NCI-H524 (cell line): ENCODE measurements around the gene GCNT2.
"Not testable (repeated sequence)": the region's sequence is repeated elsewhere in the genome, so short reads cannot be mapped to it uniquely, and the experiment has no call there.

Source experiments
- DNase-seq, 2 experiments: peaks; one replicate each; lab custom pipeline; 2025; lab: John Stamatoyannopoulos, UW

The GCNT2 gene

DNA sequence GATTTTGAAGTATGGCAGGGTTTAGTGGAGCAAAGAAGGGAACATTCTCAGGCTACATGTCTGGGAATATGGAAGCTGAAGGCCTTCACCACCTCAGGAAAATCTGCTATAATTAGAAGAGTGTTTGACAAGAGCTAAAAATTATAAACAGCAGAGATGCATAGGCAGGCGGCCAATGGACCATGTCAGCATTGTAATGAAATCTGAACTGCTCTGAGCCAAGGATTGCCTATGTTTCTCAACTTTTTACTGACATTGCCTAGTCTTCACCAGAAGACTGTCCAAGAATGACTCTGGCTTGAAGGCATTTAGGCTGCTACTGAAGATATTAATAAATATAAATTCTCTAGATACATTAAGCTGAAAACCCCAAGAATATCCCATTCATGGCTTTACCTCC, 89.1 kb downstream of the GCNT2 start:
- no peak for DNase-seq

DNA sequence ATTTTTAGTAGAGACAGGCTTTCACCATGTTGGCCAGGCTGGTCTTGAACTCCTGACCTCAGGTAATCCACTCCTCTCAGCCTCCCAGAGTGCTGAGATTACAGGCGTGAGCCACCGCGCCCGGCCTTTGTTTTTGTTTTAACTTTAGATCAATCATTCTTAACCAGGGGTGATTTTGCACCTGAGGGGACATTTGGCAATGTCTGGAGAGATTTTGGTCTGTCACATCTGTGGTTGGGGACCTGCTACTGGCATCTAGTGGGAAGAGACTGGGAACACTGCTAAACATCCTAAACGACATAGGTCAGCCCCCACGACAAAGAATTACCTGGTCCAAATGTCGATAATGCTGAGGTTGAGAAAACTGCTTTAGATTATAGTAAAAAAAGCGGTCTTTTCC, 91.0 kb downstream of the GCNT2 start:
- DNase-seq = no peak

DNA sequence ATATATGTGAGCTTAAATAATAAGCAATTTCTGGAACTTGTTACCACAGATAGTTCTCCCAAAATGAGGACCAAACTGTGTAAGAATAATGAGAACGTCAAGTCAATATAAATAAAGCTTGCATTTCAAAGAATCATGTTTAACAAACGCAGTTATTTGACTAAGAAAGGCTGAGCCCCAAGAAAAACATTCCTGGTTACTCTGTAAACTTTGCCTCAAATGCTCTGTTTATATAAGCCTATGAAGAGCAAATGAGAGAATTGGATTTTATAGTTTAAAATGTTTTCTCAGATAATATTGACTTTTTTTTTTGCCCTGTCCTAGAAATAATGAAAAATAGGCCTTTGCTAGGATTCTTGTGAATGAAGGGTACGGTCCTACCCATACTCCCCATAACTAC, 91.9 kb downstream of the GCNT2 start:
- no peak for DNase-seq

DNA sequence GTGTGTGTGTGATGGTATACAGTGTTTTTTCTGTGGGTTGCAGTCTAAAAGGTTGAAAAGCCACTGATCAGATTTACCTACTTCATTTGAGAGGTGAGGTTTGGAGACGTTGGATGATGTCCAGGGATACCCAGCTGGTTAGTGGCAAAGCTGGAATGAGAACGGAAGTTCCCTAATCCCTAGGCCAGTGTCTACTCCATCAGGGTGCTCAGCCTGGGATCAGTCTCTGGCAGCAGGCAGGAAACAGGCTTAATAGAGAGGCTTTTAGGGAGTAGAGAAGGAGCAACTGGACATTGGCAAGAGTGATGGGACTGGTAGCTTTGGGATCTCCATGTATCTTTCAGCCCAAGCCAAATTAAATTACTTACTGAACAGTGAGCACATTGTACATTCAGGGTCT, 92.6 kb downstream of the GCNT2 start:
- DNase-seq = peak; percentile 13 to 52

DNA sequence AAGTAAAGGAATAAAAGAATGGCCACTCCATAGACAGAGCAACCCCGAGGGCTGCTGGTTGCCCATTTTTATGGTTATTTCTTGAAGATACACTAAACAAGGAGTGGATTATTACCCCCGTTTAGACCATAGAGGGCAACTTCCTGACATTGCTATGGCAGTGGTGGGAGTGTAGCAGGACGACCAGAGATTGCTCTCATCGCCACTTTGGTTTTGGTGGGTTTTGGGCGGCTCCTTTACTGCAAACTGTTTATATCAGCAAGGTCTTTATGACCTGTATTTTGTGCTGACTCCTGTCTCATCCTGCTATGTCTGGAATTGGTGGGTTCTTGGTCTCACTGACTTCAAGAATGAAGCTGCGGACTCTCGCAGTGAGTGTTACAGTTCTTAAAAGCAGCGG, 94.5 kb downstream of the GCNT2 start:
- DNase-seq = no peak

DNA sequence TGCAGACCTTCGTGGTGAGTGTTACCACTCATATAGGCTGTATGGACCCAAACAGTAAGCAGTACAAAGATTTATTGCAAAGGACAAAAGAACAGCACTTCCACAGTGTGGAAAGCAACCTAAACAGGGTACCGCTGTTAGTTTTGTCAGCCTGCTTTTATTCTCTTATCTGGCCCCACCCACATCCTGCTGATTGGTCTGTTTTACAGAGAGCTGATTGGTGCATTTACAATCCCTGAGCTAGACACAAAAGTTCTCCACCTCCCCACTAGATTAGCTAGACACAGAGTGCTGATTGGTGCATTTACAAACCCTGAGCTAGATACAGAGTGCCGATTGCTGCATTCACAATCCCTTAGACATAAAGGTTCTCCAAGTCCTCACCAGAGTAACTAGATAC, 95.1 kb downstream of the GCNT2 start:
- DNase-seq = not testable (repeated sequence)

DNA sequence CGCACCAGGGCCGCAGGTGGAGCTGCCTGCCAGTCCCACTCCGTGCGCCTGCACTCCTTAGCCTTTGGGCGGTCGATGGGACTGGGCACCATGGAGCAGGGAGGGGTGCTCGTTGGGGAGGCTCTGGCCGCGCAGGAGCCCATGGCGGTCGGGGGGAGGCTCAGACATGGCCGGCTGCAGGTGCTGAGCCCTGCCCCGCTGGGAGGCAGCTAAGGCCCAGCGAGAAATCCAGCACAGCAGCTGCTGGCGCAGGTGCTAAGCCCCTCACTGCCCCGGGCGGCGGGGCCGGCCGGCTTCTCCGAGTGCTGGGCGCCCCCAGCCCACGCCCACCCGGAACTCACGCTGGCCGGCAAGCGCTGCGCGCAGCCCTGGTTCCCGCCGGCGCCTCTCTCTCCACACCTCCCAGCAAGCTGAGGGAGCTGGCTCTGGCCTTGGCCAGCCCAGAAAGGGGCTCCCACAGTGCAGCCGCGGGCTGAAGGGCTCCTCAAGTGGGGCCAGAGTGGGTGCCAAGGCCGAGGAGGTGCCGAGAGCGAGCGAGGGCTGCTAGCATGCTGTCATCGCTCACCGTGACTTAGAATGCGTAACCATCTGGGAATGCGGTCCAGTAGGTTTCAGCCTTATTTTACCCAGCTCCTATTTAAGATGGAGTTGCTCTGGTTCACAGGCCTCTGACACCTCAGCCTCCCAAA, 96.0 kb downstream of the GCNT2 start:
- no peak for DNase-seq

DNA sequence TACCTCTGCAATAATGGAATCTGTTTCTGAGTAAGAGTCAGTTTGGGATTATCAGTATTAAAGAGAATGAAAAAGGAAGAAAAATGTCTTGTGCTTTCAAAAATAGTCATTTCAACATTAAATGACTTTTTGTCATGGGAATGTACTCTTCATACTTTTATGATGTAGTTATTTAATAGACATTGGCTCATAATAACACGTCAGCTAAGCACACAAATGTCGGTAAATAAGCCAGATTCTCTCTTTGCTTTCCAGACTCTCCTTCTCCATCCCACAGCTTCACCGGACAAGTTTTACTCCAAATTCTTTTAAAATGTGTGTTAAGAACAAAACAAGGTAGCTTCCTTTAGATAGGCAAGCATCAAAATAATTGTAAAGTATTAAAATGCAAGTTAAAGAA, 97.3 kb downstream of the GCNT2 start:
- no peak for DNase-seq

DNA sequence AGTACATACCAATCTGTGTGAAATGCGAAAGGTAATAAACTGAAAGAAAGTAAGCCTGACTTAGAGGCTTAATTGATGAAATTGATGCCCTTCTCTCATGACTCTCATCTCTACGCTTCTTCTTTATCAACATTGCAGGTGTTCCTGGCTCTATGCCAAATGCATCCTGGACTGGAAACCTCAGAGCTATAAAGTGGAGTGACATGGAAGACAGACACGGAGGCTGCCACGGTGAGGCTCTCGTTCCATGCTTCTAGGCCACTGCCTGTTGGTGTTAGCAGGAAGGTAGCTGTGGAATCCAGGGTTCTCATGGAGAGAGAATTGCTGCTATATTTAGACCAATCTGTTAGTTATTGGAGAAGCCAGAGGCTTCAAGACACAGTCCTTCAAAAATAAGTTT, 100.1 kb downstream of the GCNT2 start:
- DNase-seq = no peak

DNA sequence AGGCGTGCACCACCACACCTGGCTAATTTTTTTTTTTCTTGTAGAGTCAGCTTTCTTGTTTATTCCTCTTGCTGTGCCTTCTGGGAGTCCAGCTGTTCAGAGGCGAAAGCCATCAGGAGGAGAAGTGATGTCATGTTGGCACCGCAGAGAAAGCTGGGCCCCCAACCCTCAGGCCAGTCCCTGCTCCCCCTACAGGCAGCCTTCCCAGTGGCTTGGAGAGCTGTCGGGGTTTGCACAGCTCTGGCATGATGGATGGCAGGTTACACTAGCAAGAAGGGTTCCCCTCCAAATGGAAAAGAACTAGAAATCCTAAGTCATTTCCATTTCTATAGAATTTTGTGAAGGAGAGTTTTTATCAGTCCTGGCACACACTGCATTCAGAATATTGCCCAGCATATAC, 100.7 kb downstream of the GCNT2 start:
- no peak for DNase-seq

DNA sequence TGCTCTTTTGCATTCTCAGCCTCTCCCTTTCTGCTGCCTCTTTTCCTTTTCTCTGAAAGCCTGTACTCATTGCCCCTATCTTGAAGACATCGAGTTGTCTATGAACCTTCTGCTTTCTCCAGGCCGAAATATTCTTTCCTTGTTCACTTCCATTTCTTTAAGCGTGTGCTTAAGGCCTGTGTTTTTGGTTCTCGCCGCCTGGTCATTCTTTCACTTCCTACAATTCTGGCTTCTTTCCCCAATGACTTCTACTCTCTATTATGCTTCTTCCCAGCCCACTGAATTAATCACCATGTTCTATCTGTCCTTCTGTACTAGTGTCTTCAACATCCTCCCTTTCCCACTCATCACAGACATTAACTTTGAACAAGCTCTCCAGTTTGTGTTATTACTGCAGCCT, 103.7 kb downstream of the GCNT2 start:
- DNase-seq = no peak

DNA sequence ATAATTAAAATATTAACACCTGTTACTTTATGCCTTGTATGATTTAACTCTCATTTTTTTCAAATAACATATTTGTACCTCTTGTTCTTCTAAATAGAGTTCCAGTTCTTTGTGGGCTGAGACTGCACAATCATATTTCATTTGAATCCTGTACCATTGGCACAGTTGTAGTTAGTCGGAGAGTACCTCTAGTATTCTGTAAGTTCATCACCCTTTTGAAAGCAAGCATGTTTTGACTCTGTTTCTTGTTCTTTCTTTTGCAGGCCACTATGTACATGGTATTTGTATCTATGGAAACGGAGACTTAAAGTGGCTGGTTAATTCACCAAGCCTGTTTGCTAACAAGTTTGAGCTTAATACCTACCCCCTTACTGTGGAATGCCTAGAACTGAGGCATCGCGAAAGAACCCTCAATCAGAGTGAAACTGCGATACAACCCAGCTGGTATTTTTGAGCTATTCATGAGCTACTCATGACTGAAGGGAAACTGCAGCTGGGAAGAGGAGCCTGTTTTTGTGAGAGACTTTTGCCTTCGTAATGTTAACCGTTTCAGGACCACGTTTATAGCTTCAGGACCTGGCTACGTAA, 105.1 kb downstream of the GCNT2 start:
- DNase-seq = no peak

DNA sequence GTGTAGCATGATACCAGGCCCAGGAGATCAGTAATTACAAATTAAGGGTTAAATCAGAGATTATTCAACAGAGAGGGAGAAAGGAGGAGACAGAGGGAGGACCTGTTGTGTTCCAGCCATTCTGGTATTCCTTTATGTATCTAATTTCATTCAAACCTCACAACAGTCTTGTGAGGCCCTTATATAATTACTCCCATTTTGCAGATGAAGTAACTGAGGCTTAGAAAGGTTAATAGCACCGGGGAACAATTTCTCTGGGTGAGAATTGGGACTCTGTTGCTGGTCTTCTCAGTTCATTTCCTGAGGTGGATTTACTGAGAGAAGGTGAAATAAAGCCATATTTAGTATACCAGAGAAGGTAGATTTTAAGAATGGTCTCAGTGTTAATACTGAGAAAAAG, 106.6 kb downstream of the GCNT2 start:
- DNase-seq = no peak

DNA sequence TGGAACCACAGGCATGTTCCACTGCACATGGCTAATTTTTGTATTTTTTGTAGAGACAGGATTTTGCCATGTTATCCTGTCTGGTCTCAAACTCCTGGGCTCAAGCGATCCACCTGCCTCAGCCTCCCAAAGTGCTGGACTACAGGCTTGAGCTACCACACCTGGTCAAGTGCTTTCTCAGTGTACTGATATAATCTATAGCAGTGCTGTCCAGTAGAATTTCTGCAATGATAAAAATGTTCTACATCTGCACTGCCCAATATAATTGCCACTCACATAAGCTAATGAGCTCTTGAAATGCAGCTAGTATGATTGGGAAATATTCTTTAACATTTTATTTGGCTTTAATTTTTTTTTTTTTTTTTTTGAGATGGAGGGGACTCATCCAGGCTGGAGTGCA, 109.0 kb downstream of the GCNT2 start:
- DNase-seq = no peak

DNA sequence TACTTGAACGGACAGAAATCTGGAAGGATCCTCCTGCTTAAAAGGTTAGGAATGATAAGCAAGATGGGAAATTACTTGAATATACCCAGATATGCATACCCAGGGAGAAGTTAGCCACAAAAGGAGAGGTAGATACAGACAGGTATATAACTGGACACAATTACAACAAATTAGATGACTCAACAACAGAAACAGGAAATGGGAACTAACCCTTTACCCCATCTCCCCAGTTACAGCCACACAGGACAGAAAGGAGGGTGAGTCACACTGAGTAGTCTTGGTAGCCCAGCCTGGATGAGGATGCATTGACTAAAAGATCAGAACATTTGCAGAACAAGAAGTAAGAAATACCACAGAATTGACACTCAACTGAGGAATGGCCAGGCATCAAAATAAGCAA, 112.1 kb downstream of the GCNT2 start:
- no peak for DNase-seq

DNA sequence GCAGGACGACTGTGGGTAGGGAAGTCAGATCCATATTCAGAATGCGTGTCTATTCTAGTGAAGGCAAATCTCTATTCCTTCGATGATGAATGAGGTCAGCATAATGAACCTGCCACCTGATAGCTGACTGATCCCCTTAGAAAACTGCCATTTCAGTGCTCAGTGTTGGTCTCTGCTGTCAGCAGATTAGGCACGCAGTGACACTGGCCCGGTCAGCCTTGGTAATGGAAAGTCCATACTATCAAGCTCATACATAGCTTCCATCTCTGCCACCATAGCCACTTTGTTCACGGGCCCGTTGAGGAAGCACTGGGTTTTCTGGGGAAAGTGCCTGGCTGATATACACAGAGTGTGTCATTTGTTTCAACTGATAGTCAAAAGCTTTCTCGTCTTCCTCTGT, 119.3 kb downstream of the GCNT2 start:
- DNase-seq = no peak

DNA sequence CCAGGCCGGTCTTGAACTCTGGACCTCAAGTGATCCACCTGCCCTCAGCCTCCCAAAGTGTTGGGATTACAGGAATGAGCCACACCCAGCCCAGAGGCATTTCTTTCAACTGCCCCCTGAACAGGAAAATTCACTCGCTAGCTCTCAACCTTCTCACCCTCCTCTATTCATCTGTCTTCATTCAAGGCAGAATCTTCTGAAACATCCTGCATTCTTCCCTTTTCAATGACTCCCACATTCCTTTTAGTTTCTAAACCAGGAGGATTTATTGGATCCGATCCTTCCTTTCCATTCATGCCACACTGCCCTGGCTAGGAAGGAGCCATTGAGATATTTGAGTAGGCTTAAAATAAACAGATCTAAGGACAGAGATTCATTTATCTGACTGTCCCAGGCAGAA, 120.4 kb downstream of the GCNT2 start:
- DNase-seq = no peak

DNA sequence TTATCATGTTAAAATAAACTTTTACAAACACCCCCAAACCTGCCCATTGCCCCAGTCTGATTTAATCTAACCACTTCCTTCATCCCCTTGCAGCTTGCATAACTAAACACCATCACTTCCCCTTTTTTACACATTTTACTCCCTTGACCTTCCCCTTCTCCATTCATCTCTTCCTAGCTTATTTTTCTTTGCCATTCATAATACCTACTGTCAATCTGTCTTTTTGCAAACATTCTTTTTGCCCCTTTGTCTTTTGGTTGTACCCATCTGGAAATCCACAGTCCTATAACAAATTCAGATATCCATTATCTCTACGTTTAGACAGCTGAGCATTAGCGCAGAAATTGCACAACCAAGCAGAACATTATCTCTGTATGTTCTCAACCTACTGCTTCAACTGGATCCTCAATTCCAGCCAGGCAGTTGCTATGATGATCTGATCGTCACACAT, 122.1 kb downstream of the GCNT2 start:
- DNase-seq = no peak

DNA sequence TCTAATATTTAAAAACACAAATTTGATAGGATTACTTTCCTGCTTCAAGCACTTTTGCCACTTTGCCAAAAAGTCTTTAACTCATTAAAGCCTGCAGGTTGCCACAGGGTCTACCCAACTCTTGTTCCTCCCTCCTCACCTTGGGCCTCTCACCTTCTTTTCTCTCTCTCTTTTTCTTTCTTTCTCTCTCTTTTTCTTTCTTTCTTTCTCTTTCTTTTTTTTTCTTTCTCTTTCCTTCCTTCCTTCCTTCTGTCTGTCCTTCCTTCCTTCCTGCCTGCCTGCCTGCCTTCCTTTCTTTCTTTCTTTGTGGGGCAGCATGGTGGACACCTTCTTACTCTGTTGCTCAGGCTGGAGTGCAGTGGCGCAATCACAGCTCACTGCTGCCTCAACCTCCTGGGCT, 123.1 kb downstream of the GCNT2 start:
- no peak for DNase-seq

DNA sequence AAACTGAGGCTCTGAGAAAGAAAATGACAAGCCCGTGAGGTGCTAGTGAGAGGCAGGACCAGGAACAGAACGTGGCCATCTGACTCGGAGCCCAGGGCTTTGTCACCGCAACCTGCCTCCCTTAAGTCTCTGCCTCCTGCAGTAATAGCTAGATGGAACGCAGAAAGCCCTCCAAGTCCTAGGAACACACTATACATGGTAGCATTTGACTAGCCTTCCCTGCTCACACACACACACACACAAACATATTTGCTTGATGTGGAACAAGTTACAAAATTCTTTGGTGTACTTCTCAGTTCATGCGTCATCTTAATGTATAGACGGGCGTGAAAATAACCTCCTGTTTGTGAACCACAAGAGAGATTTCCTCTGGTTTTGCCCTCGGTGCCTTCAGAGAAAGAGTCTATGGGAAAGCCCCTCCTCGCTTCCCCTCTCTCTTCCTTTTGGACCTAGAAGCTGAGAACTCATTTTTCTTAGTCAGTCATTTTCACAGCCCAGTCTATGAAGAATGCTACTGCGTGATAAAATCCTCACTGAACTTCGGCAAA, 134.4 kb downstream of the GCNT2 start:
- DNase-seq = no peak

DNA sequence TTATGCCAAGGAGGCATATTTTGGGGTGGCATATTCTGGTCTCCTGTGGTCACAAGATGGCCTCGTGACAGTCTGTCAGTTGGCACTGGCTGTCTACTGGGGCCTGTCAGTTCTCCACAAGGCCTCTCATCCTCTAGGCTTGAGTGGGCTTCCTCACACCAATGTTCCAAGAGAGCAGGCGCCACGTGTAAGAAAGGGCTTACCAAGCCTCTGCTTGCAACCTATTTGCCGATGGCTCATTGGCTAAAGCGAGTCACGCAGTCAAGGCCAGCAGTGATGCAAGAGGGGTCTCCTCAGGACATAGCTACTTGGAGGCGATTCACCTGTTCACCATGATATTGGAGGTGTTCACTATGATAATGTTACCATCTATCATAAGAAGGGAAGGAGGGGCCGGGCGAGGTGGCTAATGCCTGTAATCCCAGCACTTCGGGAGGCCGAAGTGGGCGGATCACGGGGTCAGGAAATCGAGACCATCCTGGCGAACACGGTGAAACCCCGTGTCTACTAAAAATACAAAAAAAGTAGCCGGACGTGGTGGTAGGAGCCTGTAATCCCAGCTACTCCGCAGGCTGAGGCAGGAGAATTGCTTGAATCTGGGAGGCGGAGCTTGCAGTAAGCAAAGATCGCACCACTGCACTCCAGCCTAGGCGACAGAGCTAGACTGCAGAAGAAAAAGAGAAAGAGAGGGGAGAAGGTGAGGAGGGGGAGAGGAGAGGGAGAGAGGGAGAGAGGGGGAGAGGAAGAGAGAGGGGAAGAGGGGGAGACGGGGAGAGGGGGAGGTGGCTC, 138.0 kb downstream of the GCNT2 start:
- no peak for DNase-seq

DNA sequence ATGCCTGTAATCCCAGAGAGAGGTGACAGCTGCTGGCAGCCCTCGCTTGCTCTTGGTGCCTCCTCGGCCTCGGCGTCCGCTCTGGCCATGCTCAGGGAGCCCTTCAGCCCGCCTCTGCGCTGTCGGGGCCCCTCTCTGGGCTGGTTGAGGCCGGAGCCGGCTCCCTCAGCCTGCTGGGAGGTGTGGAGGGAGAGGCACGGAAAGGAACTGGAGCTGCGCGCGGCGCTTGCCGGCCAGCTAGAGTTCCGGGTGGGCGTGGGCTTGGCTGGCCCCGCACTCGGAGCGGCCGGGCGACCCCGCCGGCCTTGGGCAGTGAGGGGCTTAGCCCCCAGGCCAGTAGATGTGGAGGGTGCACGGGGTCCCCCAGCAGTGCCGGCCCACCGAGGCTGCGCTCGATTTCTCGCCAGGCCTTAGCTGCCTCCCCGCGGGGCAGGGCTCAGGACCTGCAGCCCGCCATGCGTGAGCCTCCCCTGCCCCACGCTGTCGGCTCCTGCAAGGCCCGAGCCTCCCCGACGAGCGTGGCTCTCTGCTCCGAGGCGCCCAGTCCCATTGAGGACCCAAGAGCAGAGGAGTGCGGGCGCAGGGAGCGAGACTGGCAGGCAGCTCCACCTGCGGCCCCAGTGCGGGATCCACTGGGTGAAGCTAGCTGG, 138.7 kb downstream of the GCNT2 start:
- peak in 1 of 2 experiments; percentile 35 for DNase-seq
